Activated naive CD4-positive, alpha-beta T cell treated with anti-CD3 and anti-CD28 coated beads for 36 hours (primary cell): ENCODE measurements around the gene FAM186B. TPM values are rescaled to one million over a fixed set of nuclear protein-coding genes. Genes with fewer than 3 reads are reported as not detected.
A peak's percentile ranks its signal among the peaks of the same experiment; 100 is the strongest.

ENCODE experiments used
- CTCF ChIA-PET: fragments of 350-600 bp; sonication (Branson Sonifier 250); formaldehyde crosslinking; loops from one replicate; lab custom pipeline; 2021; ENCODE audit warnings: antibody characterized with exemption; lab: Charles Lee
- DNase-seq: peaks from one replicate; pipeline ENCODE4 v3.0.0-alpha.2; 2020
- H3K27ac Mint-ChIP-seq: one replicate; pipeline ENCODE4 v1.8.0; 2021; ENCODE audit warnings: mild to moderate bottlenecking, mixed read lengths
- H3K27me3 Mint-ChIP-seq: one replicate; pipeline ENCODE4 v1.8.0; 2021; ENCODE audit warnings: low read depth, mixed read lengths
- H3K36me3 Mint-ChIP-seq: one replicate; pipeline ENCODE4 v1.8.0; 2021; ENCODE audit warnings: low read depth, mixed read lengths
- H3K4me1 Mint-ChIP-seq: one replicate; pipeline ENCODE4 v1.8.0; 2021; ENCODE audit warnings: low read depth, mixed read lengths
- H3K4me3 Mint-ChIP-seq: one replicate; pipeline ENCODE4 v1.8.0; 2021; ENCODE audit warnings: mild to moderate bottlenecking, moderate library complexity, mixed read lengths
- H3K9me3 Mint-ChIP-seq: one replicate; pipeline ENCODE4 v1.8.0; 2021; ENCODE audit warnings: mixed read lengths
- intact Hi-C: fragments of 100-400 bp; cut with micrococcal nuclease; formaldehyde crosslinking; loops from one replicate; pipeline ENCODE4 v1.15.1; 2023
- total RNA-seq, 2 experiments: library from RNA; stranded (reverse); gene quantifications; one replicate each; pipeline ENCODE4 v1.2.3, GENCODE V29; 2021

FAM186B gene
- total RNA-seq, 2 experiments from 2014 or later, result 0.12 TPM; not detected in 1

GRCh38 chr12:49633703-49634345, 28.4 kb upstream of the FAM186B start:
- peak; percentile 2 for DNase-seq

GRCh38 chr12:49632986-49633702, 27.7 kb upstream of the FAM186B start:
- no peak overlapping the region for H3K27ac Mint-ChIP-seq
- peaks cover 9% of the 10 kb centered on the region for H3K4me1 Mint-ChIP-seq
- no peaks in the 10 kb centered on the region for H3K36me3 Mint-ChIP-seq
- CTCF ChIA-PET, result interaction anchor here (0.9 to 18.5 kb wide), 3 partner anchors 10 to 76 kb away, joined by 3 to 450 read pairs (median 4); partner anchors contain the start of gene FMNL3
- no peak overlapping the region for H3K4me3 Mint-ChIP-seq
- DNase-seq, result no peak
- no peaks in the 10 kb centered on the region for H3K27me3 Mint-ChIP-seq
- H3K9me3 Mint-ChIP-seq, result no peaks in the 10 kb centered on the region
- intact Hi-C loops, result no loop called here

More at GRCh38 chr12:49633703-49634345, 28.4 kb upstream of the FAM186B start:
- intact Hi-C loops, result no loop called here
- H3K9me3 Mint-ChIP-seq, result no peaks in the 10 kb centered on the region
- peaks cover 9% of the 10 kb centered on the region for H3K4me1 Mint-ChIP-seq
- no peaks in the 10 kb centered on the region for H3K36me3 Mint-ChIP-seq
- CTCF ChIA-PET, result interaction anchor here (1.1 to 18.5 kb wide), 2 partner anchors 50 to 76 kb away, joined by 4 to 450 read pairs; partner anchors contain the start of gene FMNL3
- no peak overlapping the region for H3K27ac Mint-ChIP-seq
- H3K4me3 Mint-ChIP-seq, result no peak overlapping the region
- H3K27me3 Mint-ChIP-seq, result no peaks in the 10 kb centered on the region

- H3K27me3 Mint-ChIP-seq, result no peaks in the 10 kb centered on the region
- no peak for DNase-seq
- no peak overlapping the region for H3K4me3 Mint-ChIP-seq
- no peaks in the 10 kb centered on the region for H3K36me3 Mint-ChIP-seq
- peaks cover 9% of the 10 kb centered on the region for H3K4me1 Mint-ChIP-seq
- H3K9me3 Mint-ChIP-seq, result no peaks in the 10 kb centered on the region
- H3K27ac Mint-ChIP-seq, result no peak overlapping the region
- intact Hi-C loops, result no loop called here
- CTCF ChIA-PET, result interaction anchor here (0.9 to 18.5 kb wide), 2 partner anchors 11 to 77 kb away, joined by 3 to 450 read pairs; partner anchors contain the start of gene FMNL3
Observed at GRCh38 chr12:49632401-49632800, 27.0 kb upstream of the FAM186B start.

- no peaks in the 10 kb centered on the region for H3K27me3 Mint-ChIP-seq
- CTCF ChIA-PET, result no interaction called here
- no peaks in the 10 kb centered on the region for H3K9me3 Mint-ChIP-seq
- H3K27ac Mint-ChIP-seq, result no peak overlapping the region
- no peaks in the 10 kb centered on the region for H3K4me1 Mint-ChIP-seq
- no peak for DNase-seq
- H3K4me3 Mint-ChIP-seq, result no peak overlapping the region
- H3K36me3 Mint-ChIP-seq, result no peaks in the 10 kb centered on the region
- intact Hi-C loops, result no loop called here
Observed at GRCh38 chr12:49631336-49631907, 26.0 kb upstream of the FAM186B start.

- Mint-ChIP-seq H3K36me3 (no peaks in the 10 kb centered on the region), H3K4me1 (peaks cover 6% of the 10 kb centered on the region), H3K27ac (no peak overlapping the region), H3K4me3 (no peak overlapping the region), H3K9me3 (no peaks in the 10 kb centered on the region), H3K27me3 (peaks cover 4% of the 10 kb centered on the region)
- DNase-seq, result no peak
- CTCF ChIA-PET, result interaction anchor here (0.6 to 7.3 kb wide), 7 partner anchors 10 to 255 kb away, joined by 3 to 44 read pairs (median 3); partner anchors contain the start of gene TMBIM6
- intact Hi-C loops, result no loop called here
Observed at GRCh38 chr12:49627752-49628360, 22.4 kb upstream of the FAM186B start.

GRCh38 chr12:49626836-49627235, 21.4 kb upstream of the FAM186B start:
- intact Hi-C loops, result loop anchor here (1.0 kb wide), 1 partner anchor 80 kb away; the partner anchor contains the start of gene FMNL3
- DNase-seq, result no peak
- Mint-ChIP-seq H3K4me3 (no peak overlapping the region), H3K9me3 (no peaks in the 10 kb centered on the region), H3K4me1 (peaks cover 11% of the 10 kb centered on the region), H3K27ac (no peak overlapping the region), H3K27me3 (peaks cover 4% of the 10 kb centered on the region), H3K36me3 (no peaks in the 10 kb centered on the region)
- CTCF ChIA-PET, result interaction anchor here (0.8 to 7.3 kb wide), 3 partner anchors 11 to 151 kb away, joined by 3 to 44 read pairs (median 5); no protein-coding TSS in a partner anchor

GRCh38 chr12:49626169-49626835, 20.9 kb upstream of the FAM186B start:
- peak; percentile 47 for DNase-seq
- H3K36me3 Mint-ChIP-seq, result no peaks in the 10 kb centered on the region
- peaks cover 16% of the 10 kb centered on the region for H3K4me1 Mint-ChIP-seq
- H3K27ac Mint-ChIP-seq, result no peak overlapping the region
- CTCF ChIA-PET, result interaction anchor here (0.6 to 7.3 kb wide), 5 partner anchors 11 to 271 kb away, joined by 3 to 44 read pairs (median 3); no protein-coding TSS in a partner anchor
- H3K4me3 Mint-ChIP-seq, result no peak overlapping the region
- intact Hi-C loops, result loop anchor here (1.0 kb wide), 1 partner anchor 81 kb away; the partner anchor contains the start of gene FMNL3
- H3K27me3 Mint-ChIP-seq, result peaks cover 5% of the 10 kb centered on the region
- H3K9me3 Mint-ChIP-seq, result no peaks in the 10 kb centered on the region

- Mint-ChIP-seq H3K27me3 (peaks cover 8% of the 10 kb centered on the region), H3K9me3 (no peaks in the 10 kb centered on the region), H3K4me1 (peaks cover 20% of the 10 kb centered on the region), H3K36me3 (no peaks in the 10 kb centered on the region), H3K27ac (no peak overlapping the region), H3K4me3 (no peak overlapping the region)
- CTCF ChIA-PET, result interaction anchor here (1.1 to 7.3 kb wide), 6 partner anchors 12 to 266 kb away, joined by 3 to 44 read pairs (median 8); no protein-coding TSS in a partner anchor
- intact Hi-C loops, result loop anchor here (5.0 kb wide), 1 partner anchor 43 kb away; no protein-coding TSS in a partner anchor
- DNase-seq, result no peak
Observed at GRCh38 chr12:49624921-49625577, 19.6 kb upstream of the FAM186B start.

- H3K9me3 Mint-ChIP-seq, result no peaks in the 10 kb centered on the region
- CTCF ChIA-PET, result interaction anchor here (0.5 to 7.3 kb wide), 12 partner anchors 14 to 265 kb away, joined by 3 to 44 read pairs (median 4); partner anchors contain the start of genes FMNL3 and TMBIM6
- no peaks in the 10 kb centered on the region for H3K36me3 Mint-ChIP-seq
- intact Hi-C loops, result loop anchor here (1.0 to 5.0 kb wide), 8 partner anchors 41 to 359 kb away; partner anchors contain the start of genes BCDIN3D, NCKAP5L, SPATS2 and TUBA1C
- H3K4me3 Mint-ChIP-seq, result peak within 1 kb of the TSS; percentile 79
- peak within 1 kb of the TSS; percentile 76 for H3K27ac Mint-ChIP-seq
- peaks cover 20% of the 10 kb centered on the region for H3K4me1 Mint-ChIP-seq
- peaks cover 12% of the 10 kb centered on the region for H3K27me3 Mint-ChIP-seq
- DNase-seq, result peak; percentile 85
Observed at GRCh38 chr12:49623142-49623904, 17.9 kb upstream of the FAM186B start, which contains the start of gene PRPF40B. TSS of gene PRPF40B (plus strand) at chr12:49623561. CDS start at chr12:49623591, 30 bp downstream.

GRCh38 chr12:49622501-49623141, 17.2 kb upstream of the FAM186B start:
- intact Hi-C loops, result loop anchor here (1.0 to 5.0 kb wide), 10 partner anchors 40 to 358 kb away; partner anchors contain the start of genes BCDIN3D, MCRS1, NCKAP5L and SPATS2
- no peaks in the 10 kb centered on the region for H3K9me3 Mint-ChIP-seq
- no peaks in the 10 kb centered on the region for H3K36me3 Mint-ChIP-seq
- CTCF ChIA-PET, result interaction anchor here (0.5 to 7.3 kb wide), 15 partner anchors 15 to 264 kb away, joined by 3 to 44 read pairs (median 4); partner anchors contain the start of genes FMNL3 and TMBIM6
- H3K27ac Mint-ChIP-seq, result peak overlapping the region; percentile 76
- peaks cover 12% of the 10 kb centered on the region for H3K27me3 Mint-ChIP-seq
- peak; percentile 78 for DNase-seq
- peak overlapping the region; percentile 79 for H3K4me3 Mint-ChIP-seq
- H3K4me1 Mint-ChIP-seq, result peaks cover 20% of the 10 kb centered on the region
